ENCODE data around the gene MRI1. TPM values are rescaled to one million over a fixed set of nuclear protein-coding genes. Genes with fewer than 3 reads are reported as not detected.

Gene MRI1
- total RNA-seq, 1 donor from 2014 or later, result 46.7 TPM

GRCh38 chr19:13808856-13809255 is 44.5 kb downstream of the MRI1 start:
- Mint-ChIP-seq H3K4me3 (no peak overlapping the region), H3K9me3 (no peaks in the 10 kb centered on the region), H3K27ac (no peak overlapping the region), H3K4me1 (no peaks in the 10 kb centered on the region), H3K27me3 (no peaks in the 10 kb centered on the region), H3K36me3 (ENCODE audit: low read depth) (peaks cover 23% of the 10 kb centered on the region)
- DNase-seq, result no peak
- intact Hi-C loops (cut with micrococcal nuclease), result no loop called here

GRCh38 chr19:13812544-13812943 is 48.2 kb downstream of the MRI1 start:
- intact Hi-C loops (cut with micrococcal nuclease), result no loop called here

GRCh38 chr19:13813147-13813546 is 48.8 kb downstream of the MRI1 start:
- intact Hi-C loops (cut with micrococcal nuclease), result no loop called here

More at GRCh38 chr19:13812544-13812943, 48.2 kb downstream of the MRI1 start:
- peaks cover 3% of the 10 kb centered on the region for H3K4me1 Mint-ChIP-seq
- H3K27me3 Mint-ChIP-seq, result no peaks in the 10 kb centered on the region
- H3K27ac Mint-ChIP-seq, result no peak overlapping the region
- no peak for DNase-seq
- no peak overlapping the region for H3K4me3 Mint-ChIP-seq
- H3K36me3 Mint-ChIP-seq (ENCODE audit: low read depth), result peaks cover 24% of the 10 kb centered on the region
- no peaks in the 10 kb centered on the region for H3K9me3 Mint-ChIP-seq

GRCh38 chr19:13814550-13814949 is 50.2 kb downstream of the MRI1 start:
- DNase-seq, result no peak
- Mint-ChIP-seq H3K27me3 (no peaks in the 10 kb centered on the region), H3K27ac (no peak overlapping the region), H3K4me1 (peaks cover 7% of the 10 kb centered on the region), H3K9me3 (no peaks in the 10 kb centered on the region), H3K36me3 (ENCODE audit: low read depth) (peaks cover 22% of the 10 kb centered on the region), H3K4me3 (no peak overlapping the region)
- intact Hi-C loops (cut with micrococcal nuclease), result no loop called here

More at GRCh38 chr19:13813147-13813546, 48.8 kb downstream of the MRI1 start:
- H3K4me1 Mint-ChIP-seq, result peaks cover 4% of the 10 kb centered on the region
- no peak for DNase-seq
- H3K4me3 Mint-ChIP-seq, result no peak overlapping the region
- no peak overlapping the region for H3K27ac Mint-ChIP-seq
- no peaks in the 10 kb centered on the region for H3K9me3 Mint-ChIP-seq
- peaks cover 24% of the 10 kb centered on the region for H3K36me3 Mint-ChIP-seq (ENCODE audit: low read depth)
- H3K27me3 Mint-ChIP-seq, result no peaks in the 10 kb centered on the region

- Mint-ChIP-seq H3K4me1 (peaks cover 7% of the 10 kb centered on the region), H3K27ac (no peak overlapping the region), H3K4me3 (peak overlapping the region; percentile 30), H3K36me3 (ENCODE audit: low read depth) (peaks cover 22% of the 10 kb centered on the region), H3K27me3 (no peaks in the 10 kb centered on the region), H3K9me3 (no peaks in the 10 kb centered on the region)
- intact Hi-C loops (cut with micrococcal nuclease), result no loop called here
- peak; percentile 72 for DNase-seq
Measured at GRCh38 chr19:13817018-13817614, 52.8 kb downstream of the MRI1 start.

GRCh38 chr19:13817615-13818371 is 53.5 kb downstream of the MRI1 start:
- Mint-ChIP-seq H3K36me3 (ENCODE audit: low read depth) (peaks cover 22% of the 10 kb centered on the region), H3K9me3 (no peaks in the 10 kb centered on the region), H3K4me3 (peak overlapping the region; percentile 30), H3K4me1 (peaks cover 7% of the 10 kb centered on the region), H3K27me3 (no peaks in the 10 kb centered on the region), H3K27ac (no peak overlapping the region)
- intact Hi-C loops (cut with micrococcal nuclease), result no loop called here
- peak; percentile 75 for DNase-seq

- H3K9me3 Mint-ChIP-seq, result no peaks in the 10 kb centered on the region
- peaks cover 15% of the 10 kb centered on the region for H3K36me3 Mint-ChIP-seq (ENCODE audit: low read depth)
- H3K4me3 Mint-ChIP-seq, result no peak overlapping the region
- H3K27me3 Mint-ChIP-seq, result no peaks in the 10 kb centered on the region
- no peak for DNase-seq
- intact Hi-C loops (cut with micrococcal nuclease), result no loop called here
- no peak overlapping the region for H3K27ac Mint-ChIP-seq
- peaks cover 7% of the 10 kb centered on the region for H3K4me1 Mint-ChIP-seq
Measured at GRCh38 chr19:13819238-13819637, 54.9 kb downstream of the MRI1 start.

GRCh38 chr19:13821292-13821691 is 57.0 kb downstream of the MRI1 start:
- H3K9me3 Mint-ChIP-seq, result no peaks in the 10 kb centered on the region
- H3K4me1 Mint-ChIP-seq, result peaks cover 12% of the 10 kb centered on the region
- no peak overlapping the region for H3K4me3 Mint-ChIP-seq
- no peak overlapping the region for H3K27ac Mint-ChIP-seq
- intact Hi-C loops (cut with micrococcal nuclease), result no loop called here
- no peaks in the 10 kb centered on the region for H3K27me3 Mint-ChIP-seq
- peaks cover 16% of the 10 kb centered on the region for H3K36me3 Mint-ChIP-seq (ENCODE audit: low read depth)
- DNase-seq, result no peak

GRCh38 chr19:13823256-13823655 is 58.9 kb downstream of the MRI1 start:
- H3K27ac Mint-ChIP-seq, result no peak overlapping the region

More at GRCh38 chr19:13823256-13823655, 58.9 kb downstream of the MRI1 start:
- intact Hi-C loops (cut with micrococcal nuclease), result no loop called here
- Mint-ChIP-seq H3K4me1 (peaks cover 7% of the 10 kb centered on the region), H3K4me3 (no peak overlapping the region), H3K27me3 (no peaks in the 10 kb centered on the region), H3K36me3 (ENCODE audit: low read depth) (peaks cover 10% of the 10 kb centered on the region), H3K9me3 (no peaks in the 10 kb centered on the region)
- DNase-seq, result no peak

Other genes with a start within 250 kb of the MRI1 start
- 142 and 143 TPM in 2 replicates for gene C19orf53, start 9.9 kb downstream of the MRI1 start, total RNA-seq
- 7.3 and 7.5 TPM in 2 replicates for gene ZSWIM4, start 30.9 kb downstream of the MRI1 start, total RNA-seq
- gene NANOS3, start 112.6 kb downstream of the MRI1 start, total RNA-seq, result 1.4 and 1.9 TPM in 2 replicates
- gene BRME1, start 141.6 kb downstream of the MRI1 start, total RNA-seq, result 16.2 and 18.6 TPM in 2 replicates
- 38.5 and 39.4 TPM in 2 replicates for gene CC2D1A, start 141.7 kb downstream of the MRI1 start, total RNA-seq
- gene PODNL1, start 173.9 kb downstream of the MRI1 start, total RNA-seq, result not detected in 2 replicates
- 61.5 and 63.2 TPM in 2 replicates for gene DCAF15, start 188.0 kb downstream of the MRI1 start, total RNA-seq
- 17.0 and 18.0 TPM in 2 replicates for gene RFX1, start 241.8 kb downstream of the MRI1 start, total RNA-seq

Data from activated CD4-positive, alpha-beta T cell treated with anti-CD3 and anti-CD28 coated beads, Interleukin-2, amount 10 ng/mL, durations not matched to agents 24 days and 14 days (primary cell).